Measurements from ENCODE around the gene MEP1B.
"Not testable (repeated sequence)": the region's sequence is repeated elsewhere in the genome, so short reads cannot be mapped to it uniquely, and the experiment has no call there.

Gene MEP1B
- 0 to 0.09 (median 0) reads per million in 3 donors for total RNA-seq

DNA sequence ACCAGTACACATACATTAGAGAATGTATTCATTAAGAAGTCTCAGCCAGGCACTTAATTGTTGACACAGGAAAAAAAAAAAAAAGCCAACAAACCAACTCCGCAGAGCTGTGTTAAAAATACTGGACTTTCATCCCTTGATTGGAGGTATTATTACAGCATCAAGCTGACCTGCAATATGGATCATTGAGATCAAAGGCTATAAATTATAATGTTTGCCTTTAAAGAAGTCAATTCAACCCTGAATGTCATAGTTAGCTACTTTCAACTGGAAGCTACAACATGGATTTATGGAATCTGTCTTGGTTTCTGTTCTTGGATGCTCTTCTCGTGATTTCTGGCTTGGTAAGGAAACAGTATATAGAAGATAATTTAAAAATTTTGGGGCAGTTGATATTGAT, at the start of gene MEP1B:
Gene MEP1B (plus strand): TSS at position 250 of the 400 bp plus-strand sequence. CDS start 32 bp downstream, at position 282.
- H3K4me3 ChIP-seq (ENCODE audit: insufficient read depth, low read depth, low read length, poor library complexity, severe bottlenecking): no peak within 1 kb of the TSS
- no peak for DNase-seq
- no peak within 1 kb of the TSS for H3K27ac ChIP-seq (ENCODE audit: insufficient read depth, low read length, poor library complexity, severe bottlenecking)
- no peaks in the 10 kb centered on the region for H3K36me3 ChIP-seq (ENCODE audit: control insufficient read depth, insufficient read depth, low read length)
- H3K9me3 ChIP-seq (ENCODE audit: control insufficient read depth, low read length): no peaks in the 10 kb centered on the region
- H3K27me3 ChIP-seq (replicated peaks; ENCODE audit: control insufficient read depth, insufficient read depth, low read length, poor library complexity, severe bottlenecking): no peaks in the 10 kb centered on the region
- no peaks in the 10 kb centered on the region for H3K4me1 ChIP-seq (ENCODE audit: control insufficient read depth, insufficient read depth, low read length, poor library complexity, severe bottlenecking)

DNA sequence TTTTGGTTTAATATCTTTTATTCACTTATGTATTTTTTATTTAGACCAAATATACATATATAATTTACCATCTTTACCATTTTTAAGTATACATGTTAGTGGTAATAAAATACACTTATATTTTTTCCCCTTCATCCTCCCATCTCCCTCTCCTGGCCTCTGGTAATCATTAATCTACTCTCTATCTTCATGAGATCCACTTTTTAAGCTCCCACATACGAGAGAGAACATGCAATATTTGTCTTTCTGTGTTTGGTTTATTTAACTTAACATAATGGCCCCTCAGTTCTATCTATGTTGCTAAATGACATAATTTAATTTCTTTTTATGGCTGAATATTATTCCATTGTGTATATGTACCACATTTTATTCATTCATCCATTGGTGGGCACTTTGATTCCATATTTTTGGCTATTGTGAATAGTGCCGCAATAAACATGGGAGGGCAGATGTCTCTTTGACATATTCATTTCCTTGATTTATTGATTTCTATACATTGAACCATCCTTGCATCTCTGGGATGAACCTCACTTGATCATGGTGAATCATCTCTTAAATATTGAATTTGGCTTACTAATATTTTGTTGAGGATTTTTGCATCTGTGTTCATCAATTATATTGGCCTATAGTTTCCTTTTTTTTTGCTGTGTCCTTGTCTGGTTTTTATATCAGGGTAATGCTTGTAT, 41.5 kb upstream of the MEP1B start:
- no peak overlapping the region for H3K27ac ChIP-seq (ENCODE audit: insufficient read depth, low read length, poor library complexity, severe bottlenecking)
- no peak overlapping the region for H3K4me3 ChIP-seq (ENCODE audit: insufficient read depth, low read depth, low read length, poor library complexity, severe bottlenecking)
- H3K4me1 ChIP-seq (ENCODE audit: control insufficient read depth, insufficient read depth, low read length, poor library complexity, severe bottlenecking): no peaks in the 10 kb centered on the region
- DNase-seq: no peak
- no peaks in the 10 kb centered on the region for H3K36me3 ChIP-seq (ENCODE audit: control insufficient read depth, insufficient read depth, low read length)
- H3K27me3 ChIP-seq (replicated peaks; ENCODE audit: control insufficient read depth, insufficient read depth, low read length, poor library complexity, severe bottlenecking): no peaks in the 10 kb centered on the region
- no peaks in the 10 kb centered on the region for H3K9me3 ChIP-seq (ENCODE audit: control insufficient read depth, low read length)

DNA sequence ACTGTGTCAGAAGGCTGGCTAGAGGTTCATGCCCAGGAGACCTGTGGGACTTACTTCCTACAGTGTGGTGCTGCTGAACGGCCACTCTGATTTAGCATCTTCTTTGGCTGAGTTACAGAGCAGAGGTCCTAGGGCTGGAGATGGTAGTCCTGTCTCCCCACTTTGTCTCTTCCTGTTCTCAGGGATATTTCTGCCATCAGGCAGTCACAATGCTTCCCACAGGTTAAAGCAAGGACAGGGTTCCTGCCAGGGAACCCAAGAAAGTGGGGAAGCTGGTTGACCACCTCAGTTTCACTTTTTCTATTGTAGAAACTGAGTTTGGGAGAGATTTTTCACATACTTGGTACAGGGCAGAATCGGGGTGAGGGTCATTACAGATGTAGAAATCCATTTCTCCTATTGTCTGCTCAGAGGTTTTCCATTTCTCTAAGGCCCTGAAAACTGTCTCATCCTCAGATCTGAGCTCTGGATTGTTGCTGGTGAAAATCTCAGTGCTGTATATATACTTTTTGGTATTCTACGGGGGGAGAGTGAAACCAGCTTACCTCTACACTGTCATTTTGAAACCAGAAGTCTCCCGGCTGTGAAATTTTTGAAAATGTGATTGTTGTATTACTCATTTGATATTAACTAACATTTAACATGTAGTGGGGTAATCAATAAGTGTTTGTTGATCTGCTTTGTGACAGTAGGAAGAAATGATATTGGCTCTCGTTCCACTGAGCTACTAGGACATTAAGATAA, 37.0 kb upstream of the MEP1B start:
- Histone ChIP-seq H3K4me1 (ENCODE audit: control insufficient read depth, insufficient read depth, low read length, poor library complexity, severe bottlenecking) (no peaks in the 10 kb centered on the region), H3K9me3 (ENCODE audit: control insufficient read depth, low read length) (no peaks in the 10 kb centered on the region), H3K27me3 (replicated peaks; ENCODE audit: control insufficient read depth, insufficient read depth, low read length, poor library complexity, severe bottlenecking) (no peaks in the 10 kb centered on the region), H3K36me3 (ENCODE audit: control insufficient read depth, insufficient read depth, low read length) (no peaks in the 10 kb centered on the region), H3K27ac (ENCODE audit: insufficient read depth, low read length, poor library complexity, severe bottlenecking) (no peak overlapping the region), H3K4me3 (ENCODE audit: insufficient read depth, low read depth, low read length, poor library complexity, severe bottlenecking) (no peak overlapping the region)
- DNase-seq: no peak

DNA sequence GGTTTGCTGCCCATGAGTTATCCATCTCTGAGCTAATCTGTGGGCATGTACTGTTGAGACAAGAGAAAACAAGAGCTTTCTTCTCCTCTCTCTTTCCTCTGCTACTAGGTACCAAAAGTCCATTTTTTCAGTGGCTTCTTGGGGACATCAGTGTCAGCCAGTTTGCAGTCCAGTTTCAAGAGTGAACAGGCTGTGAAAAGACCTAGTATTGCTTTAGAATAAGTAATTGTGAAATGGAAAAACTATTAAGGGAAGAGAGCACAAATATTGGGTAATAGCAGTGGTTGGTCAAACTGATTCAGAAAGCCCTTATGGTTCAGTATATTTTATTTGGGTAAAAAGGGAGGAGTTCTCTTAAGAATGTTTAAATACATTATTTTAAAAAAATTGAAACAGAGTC, 33.0 kb upstream of the MEP1B start:
- Histone ChIP-seq H3K9me3 (ENCODE audit: control insufficient read depth, low read length) (no peaks in the 10 kb centered on the region), H3K36me3 (ENCODE audit: control insufficient read depth, insufficient read depth, low read length) (no peaks in the 10 kb centered on the region), H3K27me3 (replicated peaks; ENCODE audit: control insufficient read depth, insufficient read depth, low read length, poor library complexity, severe bottlenecking) (no peaks in the 10 kb centered on the region), H3K4me1 (ENCODE audit: control insufficient read depth, insufficient read depth, low read length, poor library complexity, severe bottlenecking) (no peaks in the 10 kb centered on the region), H3K4me3 (ENCODE audit: insufficient read depth, low read depth, low read length, poor library complexity, severe bottlenecking) (no peak overlapping the region), H3K27ac (ENCODE audit: insufficient read depth, low read length, poor library complexity, severe bottlenecking) (no peak overlapping the region)
- DNase-seq: no peak

DNA sequence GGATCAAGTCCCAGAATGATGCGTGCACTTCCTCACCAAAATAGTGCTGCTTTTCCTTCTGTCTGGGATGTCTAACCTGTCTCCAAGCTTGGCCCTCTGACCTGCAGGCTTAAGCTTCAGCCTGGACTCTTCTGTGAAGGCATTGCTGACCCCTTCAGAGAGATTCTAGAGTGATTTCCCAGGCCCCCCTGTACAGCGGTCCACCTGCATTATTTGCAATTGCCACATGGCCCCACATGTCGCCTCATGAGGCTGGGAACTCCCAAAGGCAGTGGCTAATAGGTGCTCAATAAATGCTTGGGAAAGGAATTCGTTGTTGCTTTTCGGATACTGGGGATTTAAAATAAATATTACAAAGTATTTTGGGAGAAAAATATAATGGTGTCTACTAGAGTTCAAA, 32.3 kb upstream of the MEP1B start:
- Histone ChIP-seq H3K9me3 (ENCODE audit: control insufficient read depth, low read length) (no peaks in the 10 kb centered on the region), H3K4me1 (ENCODE audit: control insufficient read depth, insufficient read depth, low read length, poor library complexity, severe bottlenecking) (no peaks in the 10 kb centered on the region), H3K4me3 (ENCODE audit: insufficient read depth, low read depth, low read length, poor library complexity, severe bottlenecking) (no peak overlapping the region), H3K27me3 (replicated peaks; ENCODE audit: control insufficient read depth, insufficient read depth, low read length, poor library complexity, severe bottlenecking) (no peaks in the 10 kb centered on the region), H3K36me3 (ENCODE audit: control insufficient read depth, insufficient read depth, low read length) (no peaks in the 10 kb centered on the region), H3K27ac (ENCODE audit: insufficient read depth, low read length, poor library complexity, severe bottlenecking) (no peak overlapping the region)
- DNase-seq: no peak

DNA sequence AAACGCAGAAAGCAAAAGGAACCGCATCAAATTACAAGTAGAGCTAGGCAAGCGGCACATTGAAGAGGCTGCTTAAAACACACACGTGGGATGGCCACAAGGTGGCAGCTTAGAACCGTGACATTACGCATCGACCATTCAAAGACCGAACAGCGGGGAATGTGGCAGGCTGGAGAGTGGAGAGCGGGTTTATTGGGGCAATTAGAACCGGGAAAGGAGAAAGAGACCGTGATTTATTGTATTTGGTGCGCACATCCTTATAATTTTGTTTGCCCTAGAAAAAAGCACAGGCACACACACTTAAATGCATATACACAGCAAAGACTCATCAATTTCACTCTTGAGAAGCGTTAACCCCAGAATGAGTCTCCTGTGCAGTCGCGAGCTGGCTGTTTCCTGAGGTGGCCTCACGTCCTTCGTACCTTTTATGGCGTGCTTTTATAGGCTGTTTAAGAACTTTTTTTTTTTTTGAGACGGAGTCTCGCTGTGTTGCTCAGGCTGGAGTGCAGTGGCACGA, 31.7 kb upstream of the MEP1B start:
- no peaks in the 10 kb centered on the region for H3K36me3 ChIP-seq (ENCODE audit: control insufficient read depth, insufficient read depth, low read length)
- no peaks in the 10 kb centered on the region for H3K9me3 ChIP-seq (ENCODE audit: control insufficient read depth, low read length)
- H3K4me1 ChIP-seq (ENCODE audit: control insufficient read depth, insufficient read depth, low read length, poor library complexity, severe bottlenecking): no peaks in the 10 kb centered on the region
- no peaks in the 10 kb centered on the region for H3K27me3 ChIP-seq (replicated peaks; ENCODE audit: control insufficient read depth, insufficient read depth, low read length, poor library complexity, severe bottlenecking)
- H3K27ac ChIP-seq (ENCODE audit: insufficient read depth, low read length, poor library complexity, severe bottlenecking): no peak overlapping the region
- peak overlapping the region; percentile 27 for H3K4me3 ChIP-seq (ENCODE audit: insufficient read depth, low read depth, low read length, poor library complexity, severe bottlenecking)
- peak; percentile 28 to 54 (median 43) for DNase-seq

DNA sequence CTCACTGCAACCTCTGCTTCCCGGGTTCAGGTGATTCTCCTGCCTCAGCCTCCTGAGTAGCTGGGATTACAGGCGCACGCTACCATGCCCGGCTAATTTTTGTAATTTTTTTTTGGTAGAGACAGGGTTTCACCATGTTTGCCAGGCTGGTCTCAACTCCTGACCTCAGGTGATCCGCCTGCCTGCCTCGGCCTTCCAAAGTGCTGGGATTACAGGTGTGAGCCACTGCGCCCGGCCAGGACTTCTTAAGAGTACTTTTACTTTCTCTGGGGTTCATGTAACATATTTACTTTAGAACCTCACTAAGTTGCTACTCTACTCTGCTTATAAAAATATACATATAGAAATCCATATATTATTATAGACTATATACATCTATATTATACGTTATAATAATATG, 31.2 kb upstream of the MEP1B start:
- not testable (repeated sequence) for H3K4me1 ChIP-seq (ENCODE audit: control insufficient read depth, insufficient read depth, low read length, poor library complexity, severe bottlenecking); H3K36me3 ChIP-seq (ENCODE audit: control insufficient read depth, insufficient read depth, low read length); H3K27me3 ChIP-seq (replicated peaks; ENCODE audit: control insufficient read depth, insufficient read depth, low read length, poor library complexity, severe bottlenecking); H3K9me3 ChIP-seq (ENCODE audit: control insufficient read depth, low read length); H3K27ac ChIP-seq (ENCODE audit: insufficient read depth, low read length, poor library complexity, severe bottlenecking); DNase-seq
- peak overlapping the region; percentile 27 for H3K4me3 ChIP-seq (ENCODE audit: insufficient read depth, low read depth, low read length, poor library complexity, severe bottlenecking)

DNA sequence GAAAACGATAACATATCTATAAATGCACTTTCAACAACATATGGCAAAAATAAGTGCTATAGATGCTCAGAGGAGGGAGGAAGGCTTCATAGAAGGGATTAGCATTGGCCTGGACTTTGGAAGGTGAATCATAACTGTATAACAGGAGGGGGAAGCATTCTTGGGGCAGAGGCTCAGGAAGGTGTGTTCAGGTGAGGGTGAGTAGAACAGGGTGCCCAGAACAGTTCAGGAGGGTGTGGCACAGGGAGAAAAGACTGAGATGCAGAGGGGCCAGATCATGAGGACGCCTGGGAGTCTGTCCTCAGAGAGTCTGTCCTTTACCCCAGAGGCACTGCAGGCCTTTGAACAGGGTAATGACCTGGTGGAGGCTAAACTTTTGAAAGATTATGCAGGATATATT, 29.3 kb upstream of the MEP1B start:
- no peaks in the 10 kb centered on the region for H3K27me3 ChIP-seq (replicated peaks; ENCODE audit: control insufficient read depth, insufficient read depth, low read length, poor library complexity, severe bottlenecking)
- no peak overlapping the region for H3K4me3 ChIP-seq (ENCODE audit: insufficient read depth, low read depth, low read length, poor library complexity, severe bottlenecking)
- H3K9me3 ChIP-seq (ENCODE audit: control insufficient read depth, low read length): no peaks in the 10 kb centered on the region
- no peak for DNase-seq
- H3K36me3 ChIP-seq (ENCODE audit: control insufficient read depth, insufficient read depth, low read length): no peaks in the 10 kb centered on the region
- no peaks in the 10 kb centered on the region for H3K4me1 ChIP-seq (ENCODE audit: control insufficient read depth, insufficient read depth, low read length, poor library complexity, severe bottlenecking)
- no peak overlapping the region for H3K27ac ChIP-seq (ENCODE audit: insufficient read depth, low read length, poor library complexity, severe bottlenecking)

DNA sequence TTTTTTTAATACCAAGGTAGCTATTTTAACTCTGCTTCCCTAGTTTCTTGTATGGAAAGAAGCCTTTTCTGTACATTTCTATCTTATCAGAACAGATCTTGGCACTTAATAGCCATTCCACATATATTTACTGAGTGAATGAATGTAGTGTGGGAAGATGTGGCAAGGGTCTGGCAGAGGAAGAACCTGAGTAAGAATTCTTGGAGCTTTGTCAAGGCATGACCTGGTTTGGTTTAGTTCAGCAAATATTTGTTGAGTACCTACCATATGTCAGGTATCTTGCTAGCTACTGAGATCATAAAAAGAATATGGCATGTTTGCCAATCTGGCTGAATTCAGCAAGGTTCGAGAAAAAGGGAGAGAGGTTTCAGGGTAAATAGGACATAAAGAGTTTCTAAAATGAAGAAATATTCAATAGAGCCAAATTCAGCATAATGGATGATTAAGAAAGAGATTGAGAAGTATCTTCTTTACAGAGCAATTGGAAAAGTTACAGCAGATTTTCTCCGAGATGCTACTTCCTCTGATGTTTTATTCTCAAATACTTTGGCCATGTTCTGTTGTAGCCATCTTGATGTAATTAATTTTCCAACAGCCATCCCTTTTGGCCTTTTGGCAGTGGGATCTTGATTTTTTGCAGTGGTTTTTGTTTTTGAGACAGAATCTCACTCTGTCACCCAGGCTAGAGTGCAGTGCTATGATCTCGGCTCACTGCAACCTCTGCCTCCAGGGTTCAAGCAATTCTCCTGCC, 21.7 kb upstream of the MEP1B start:
- H3K4me1 ChIP-seq (ENCODE audit: control insufficient read depth, insufficient read depth, low read length, poor library complexity, severe bottlenecking): no peaks in the 10 kb centered on the region
- no peaks in the 10 kb centered on the region for H3K9me3 ChIP-seq (ENCODE audit: control insufficient read depth, low read length)
- H3K4me3 ChIP-seq (ENCODE audit: insufficient read depth, low read depth, low read length, poor library complexity, severe bottlenecking): no peak overlapping the region
- H3K27me3 ChIP-seq (replicated peaks; ENCODE audit: control insufficient read depth, insufficient read depth, low read length, poor library complexity, severe bottlenecking): no peaks in the 10 kb centered on the region
- H3K36me3 ChIP-seq (ENCODE audit: control insufficient read depth, insufficient read depth, low read length): no peaks in the 10 kb centered on the region
- DNase-seq: no peak
- H3K27ac ChIP-seq (ENCODE audit: insufficient read depth, low read length, poor library complexity, severe bottlenecking): no peak overlapping the region

DNA sequence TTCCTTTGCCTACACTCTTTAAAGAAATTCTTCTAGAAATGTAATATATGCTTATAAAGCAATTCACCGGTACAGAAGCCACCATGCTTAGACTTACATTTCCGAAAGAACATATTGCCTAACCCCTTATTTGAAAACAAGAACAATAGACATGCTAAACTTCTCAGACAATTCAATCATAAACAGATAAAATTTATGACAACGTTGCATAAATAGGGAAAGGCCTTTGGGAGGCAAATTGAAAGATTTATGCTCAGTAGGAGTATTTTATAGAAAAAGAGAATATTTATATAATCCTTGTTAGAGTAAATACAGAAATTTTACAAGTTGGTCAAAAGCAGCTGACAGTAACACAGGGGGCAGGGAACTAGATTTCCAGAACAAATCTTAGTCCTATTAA, 16.2 kb upstream of the MEP1B start:
- no peaks in the 10 kb centered on the region for H3K9me3 ChIP-seq (ENCODE audit: control insufficient read depth, low read length)
- no peak overlapping the region for H3K27ac ChIP-seq (ENCODE audit: insufficient read depth, low read length, poor library complexity, severe bottlenecking)
- H3K36me3 ChIP-seq (ENCODE audit: control insufficient read depth, insufficient read depth, low read length): no peaks in the 10 kb centered on the region
- DNase-seq: no peak
- H3K4me3 ChIP-seq (ENCODE audit: insufficient read depth, low read depth, low read length, poor library complexity, severe bottlenecking): no peak overlapping the region
- H3K27me3 ChIP-seq (replicated peaks; ENCODE audit: control insufficient read depth, insufficient read depth, low read length, poor library complexity, severe bottlenecking): no peaks in the 10 kb centered on the region
- H3K4me1 ChIP-seq (ENCODE audit: control insufficient read depth, insufficient read depth, low read length, poor library complexity, severe bottlenecking): no peaks in the 10 kb centered on the region
